Right lobe of liver (tissue), 4 donors: ENCODE results near the gene FADS2.

ENCODE experiments used
- POLR2A ChIP-seq: fragments of 450-650 bp; IDR thresholded peaks from one replicate; pipeline ENCODE4 v1.6.1; 2017; ENCODE audit warnings: antibody characterized with exemption, mild to moderate bottlenecking
- TF ChIP-seq, protein P1 (sequence below), 4 donors: fragments of 200-600 bp in 3 of 4; fragments of 450-650 bp in 1 of 4; IDR thresholded peaks; one replicate each; pipeline versions ENCODE4 v1.5.1 to v1.8.0; 2016 to 2022; ENCODE audit warnings: antibody characterized with exemption in 4 of 4, mild to moderate bottlenecking in 2 of 4
- donor health status: DM: no; HTN: no; CAD: no.
- donor health status: DM: no; HTN: no; CAD: no.
- donor health status: DM: no; HTN: yes; CAD: no.

DNA sequence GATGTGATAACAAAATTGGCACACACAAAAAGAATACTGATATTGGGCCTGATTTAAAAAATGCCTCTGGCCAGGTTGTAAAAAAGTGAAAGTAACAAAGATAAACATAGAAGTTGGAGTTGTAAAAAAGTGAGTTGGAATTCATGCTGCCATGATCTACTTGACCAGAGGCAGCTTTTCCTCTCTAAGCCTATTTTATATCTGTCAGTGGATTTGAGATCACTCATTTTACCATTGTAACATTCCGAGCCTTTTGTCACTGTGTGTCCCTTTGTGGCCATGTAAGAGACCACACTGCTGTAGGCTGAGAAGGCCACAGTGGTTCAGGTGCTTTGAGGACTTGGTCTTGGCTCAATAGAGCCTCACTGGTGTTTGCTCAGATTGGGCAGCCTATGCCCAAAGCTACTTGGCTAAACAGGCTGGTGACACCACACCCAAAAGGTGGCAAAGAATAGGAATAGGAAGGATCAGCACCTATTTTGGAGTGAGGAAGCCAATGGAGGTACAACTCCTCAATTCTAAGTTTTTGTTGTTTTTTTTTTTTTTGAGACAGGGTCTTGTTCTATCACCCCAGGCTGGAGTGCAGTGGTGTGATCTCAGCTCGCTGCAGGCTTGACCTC is 28.3 kb upstream of the FADS2 start:
- TF ChIP-seq POLR2A: no peak
- TF ChIP-seq, protein P1, sequence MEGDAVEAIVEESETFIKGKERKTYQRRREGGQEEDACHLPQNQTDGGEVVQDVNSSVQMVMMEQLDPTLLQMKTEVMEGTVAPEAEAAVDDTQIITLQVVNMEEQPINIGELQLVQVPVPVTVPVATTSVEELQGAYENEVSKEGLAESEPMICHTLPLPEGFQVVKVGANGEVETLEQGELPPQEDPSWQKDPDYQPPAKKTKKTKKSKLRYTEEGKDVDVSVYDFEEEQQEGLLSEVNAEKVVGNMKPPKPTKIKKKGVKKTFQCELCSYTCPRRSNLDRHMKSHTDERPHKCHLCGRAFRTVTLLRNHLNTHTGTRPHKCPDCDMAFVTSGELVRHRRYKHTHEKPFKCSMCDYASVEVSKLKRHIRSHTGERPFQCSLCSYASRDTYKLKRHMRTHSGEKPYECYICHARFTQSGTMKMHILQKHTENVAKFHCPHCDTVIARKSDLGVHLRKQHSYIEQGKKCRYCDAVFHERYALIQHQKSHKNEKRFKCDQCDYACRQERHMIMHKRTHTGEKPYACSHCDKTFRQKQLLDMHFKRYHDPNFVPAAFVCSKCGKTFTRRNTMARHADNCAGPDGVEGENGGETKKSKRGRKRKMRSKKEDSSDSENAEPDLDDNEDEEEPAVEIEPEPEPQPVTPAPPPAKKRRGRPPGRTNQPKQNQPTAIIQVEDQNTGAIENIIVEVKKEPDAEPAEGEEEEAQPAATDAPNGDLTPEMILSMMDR (IDR thresholded peaks at IDR 0.05): no peak
